PC-3 (cell line): ENCODE results near the gene NLGN1. TPM values are rescaled to one million over a fixed set of nuclear protein-coding genes. Genes with fewer than 3 reads are reported as not detected.
A peak's percentile ranks its signal among the peaks of the same experiment; 100 is the strongest.

Source experiments
- ATAC-seq: fragments of 200-7000 bp; cut with Tn5 transposase; 2 replicates; pipeline ENCODE4 v1.9.1; 2020; ENCODE audit warnings: mild to moderate bottlenecking, moderate library complexity
- BruUV-seq: library from RNA; stranded (reverse); fragments of 400-500 nt; replicated peaks from 2 replicates; lab custom pipeline; 2021; lab: Mats Ljungman, UMichigan
- CTCF ChIA-PET: fragments of 300-600 bp; sonication (Branson Sonifier 250); formaldehyde crosslinking; loops from one replicate; lab custom pipeline; 2022; ENCODE audit warnings: antibody characterized with exemption; lab: Charles Lee
- POLR2A ChIA-PET: fragments of 300-600 bp; sonication (Branson Sonifier 250); formaldehyde crosslinking; loops from one replicate; lab custom pipeline; 2022; ENCODE audit warnings: antibody characterized with exemption; ENCODE audit not compliant: unreplicated experiment; lab: Charles Lee
- DNase-seq: peaks from one replicate; pipeline ENCODE4 v3.0.0-alpha.2; 2015
- H2AFZ ChIP-seq: fragments of 300-600 bp; sonication (generic); 2 replicates; pipeline ENCODE4 v1.6.0; 2016; ENCODE audit warnings: antibody characterized with exemption, low read length
- H3F3A ChIP-seq: fragments of 300-600 bp; sonication (generic); one replicate; pipeline ENCODE4 v1.6.0; 2017; ENCODE audit warnings: antibody characterized with exemption, low read length, control low read depth, mild to moderate bottlenecking; ENCODE audit not compliant: unreplicated experiment
- H3K27ac ChIP-seq: fragments of 300-600 bp; sonication (generic); 2 replicates; pipeline ENCODE4 v1.5.1; 2016; ENCODE audit warnings: mild to moderate bottlenecking, low read length
- H3K27me3 ChIP-seq: fragments of 300-600 bp; sonication (generic); 2 replicates; pipeline ENCODE4 v1.6.1; 2016; ENCODE audit warnings: low read length, mixed read lengths
- H3K36me3 ChIP-seq: fragments of 300-600 bp; sonication (generic); 2 replicates; pipeline ENCODE4 v1.6.1; 2016; ENCODE audit warnings: low read depth, mixed run types, low read length, mixed read lengths
- H3K4me1 ChIP-seq: fragments of 300-600 bp; sonication (generic); 2 replicates; pipeline ENCODE4 v1.5.1; 2016; ENCODE audit warnings: low read length; ENCODE audit not compliant: insufficient read depth
- H3K4me2 ChIP-seq: fragments of 300-600 bp; sonication (generic); 2 replicates; pipeline ENCODE4 v1.6.0; 2016; ENCODE audit warnings: low read length
- H3K4me3 ChIP-seq: fragments of 300-600 bp; sonication (generic); 2 replicates; pipeline ENCODE4 v1.5.1; 2016; ENCODE audit warnings: mild to moderate bottlenecking, low read length, mixed read lengths
- H3K79me2 ChIP-seq: fragments of 300-600 bp; sonication (generic); 2 replicates; pipeline ENCODE4 v1.6.1; 2017; ENCODE audit warnings: low read length, mixed read lengths
- H3K9ac ChIP-seq: fragments of 300-600 bp; sonication (generic); 2 replicates; pipeline ENCODE4 v1.6.0; 2016; ENCODE audit warnings: mild to moderate bottlenecking, low read length
- H3K9me2 ChIP-seq: fragments of 300-600 bp; sonication (generic); replicated peaks from 2 replicates; pipeline ENCODE4 v1.6.1; 2016; ENCODE audit warnings: mixed run types, low read length, mixed read lengths
- H3K9me3 ChIP-seq: fragments of 300-600 bp; sonication (generic); 2 replicates; pipeline ENCODE4 v1.6.1; 2016; ENCODE audit warnings: low read length, mixed read lengths
- H4K20me1 ChIP-seq: fragments of 300-600 bp; sonication (generic); 2 replicates; pipeline ENCODE4 v1.6.1; 2016; ENCODE audit warnings: low read length, mixed read lengths
- EZH2 ChIP-seq: fragments of 300-600 bp; sonication (generic); IDR thresholded peaks from one replicate; pipeline ENCODE4 v1.6.1; 2017; ENCODE audit warnings: antibody characterized with exemption, mild to moderate bottlenecking, low read length; ENCODE audit not compliant: unreplicated experiment
- EZH2phosphoT487 ChIP-seq: fragments of 300-600 bp; sonication (generic); IDR thresholded peaks from 2 replicates; pipeline ENCODE4 v1.6.1; 2018; ENCODE audit warnings: mild to moderate bottlenecking, antibody characterized with exemption, low read length, borderline replicate concordance
- intact Hi-C: fragments of 100-400 bp; cut with micrococcal nuclease; formaldehyde crosslinking; loops from 2 replicates; pipeline ENCODE4 v1.9.0; 2023
- total RNA-seq: library from RNA; depleted of rRNA; stranded (reverse); fragments of >200 nt; gene quantifications from 2 replicates; pipeline ENCODE4 v1.2.3, GENCODE V29; 2014
- TF ChIP-seq, protein P1 (sequence below): fragments of 300-600 bp; sonication (generic); conservative IDR thresholded peaks from 2 replicates; pipeline ENCODE4 v1.5.1; 2017; ENCODE audit warnings: antibody characterized with exemption, low read depth, mild to moderate bottlenecking, low read length

The NLGN1 gene
- total RNA-seq, 1 experiment from 2014 or later: 0.77 TPM

GRCh38 chr3:173632945-173633344 is 235.4 kb downstream of the NLGN1 start:
- H3K9me2 ChIP-seq: no peaks in the 10 kb centered on the region
- H2AFZ ChIP-seq: no peak overlapping the region
- no TSS peak for BruUV-seq
- intact Hi-C loops: no loop called here
- DNase-seq (no peak), ATAC-seq (no peak)
- ChIA-PET CTCF (no interaction called here), POLR2A (no interaction called here)
- H4K20me1 ChIP-seq: no peaks in the 10 kb centered on the region
- no peak overlapping the region for H3K4me3 ChIP-seq
- H3K36me3 ChIP-seq: no peaks in the 10 kb centered on the region
- TF ChIP-seq EZH2phosphoT487: no peak
- TF ChIP-seq, protein P1, sequence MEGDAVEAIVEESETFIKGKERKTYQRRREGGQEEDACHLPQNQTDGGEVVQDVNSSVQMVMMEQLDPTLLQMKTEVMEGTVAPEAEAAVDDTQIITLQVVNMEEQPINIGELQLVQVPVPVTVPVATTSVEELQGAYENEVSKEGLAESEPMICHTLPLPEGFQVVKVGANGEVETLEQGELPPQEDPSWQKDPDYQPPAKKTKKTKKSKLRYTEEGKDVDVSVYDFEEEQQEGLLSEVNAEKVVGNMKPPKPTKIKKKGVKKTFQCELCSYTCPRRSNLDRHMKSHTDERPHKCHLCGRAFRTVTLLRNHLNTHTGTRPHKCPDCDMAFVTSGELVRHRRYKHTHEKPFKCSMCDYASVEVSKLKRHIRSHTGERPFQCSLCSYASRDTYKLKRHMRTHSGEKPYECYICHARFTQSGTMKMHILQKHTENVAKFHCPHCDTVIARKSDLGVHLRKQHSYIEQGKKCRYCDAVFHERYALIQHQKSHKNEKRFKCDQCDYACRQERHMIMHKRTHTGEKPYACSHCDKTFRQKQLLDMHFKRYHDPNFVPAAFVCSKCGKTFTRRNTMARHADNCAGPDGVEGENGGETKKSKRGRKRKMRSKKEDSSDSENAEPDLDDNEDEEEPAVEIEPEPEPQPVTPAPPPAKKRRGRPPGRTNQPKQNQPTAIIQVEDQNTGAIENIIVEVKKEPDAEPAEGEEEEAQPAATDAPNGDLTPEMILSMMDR: no peak
- TF ChIP-seq EZH2: no peak
- H3K27ac ChIP-seq: no peak overlapping the region
- no peaks in the 10 kb centered on the region for H3K4me1 ChIP-seq
- no peak overlapping the region for H3K4me2 ChIP-seq
- no peaks in the 10 kb centered on the region for H3K9me3 ChIP-seq
- no peaks in the 10 kb centered on the region for H3K79me2 ChIP-seq
- no peaks in the 10 kb centered on the region for H3F3A ChIP-seq
- H3K27me3 ChIP-seq: peaks cover 7% of the 10 kb centered on the region; the same call in 1 of the 2 replicates
- no peak overlapping the region for H3K9ac ChIP-seq

DNA sequence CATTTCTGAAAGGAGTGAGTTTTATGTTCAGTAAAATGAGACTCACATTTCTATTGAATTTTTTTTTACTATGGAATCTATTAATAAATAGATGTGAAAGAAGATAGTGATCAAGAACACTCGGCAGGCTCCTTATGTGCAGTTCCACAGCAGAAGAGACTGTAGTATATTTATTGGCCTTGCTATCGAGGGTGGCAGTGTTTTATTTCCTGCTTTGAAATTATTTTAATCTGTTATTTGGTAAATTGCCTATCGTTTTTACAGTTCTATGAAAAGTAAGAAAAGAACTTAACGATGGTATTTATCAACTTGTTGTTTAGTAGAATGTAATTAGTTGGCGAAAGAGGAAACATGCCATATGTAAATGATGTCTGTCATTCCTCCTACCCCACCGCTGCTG is 238.3 kb downstream of the NLGN1 start:
- TF ChIP-seq, protein P1: peak; percentile 36; the same call in 1 of the 2 replicates
- no peak for TF ChIP-seq EZH2phosphoT487
- Histone ChIP-seq H3K4me2 (no peak overlapping the region), H4K20me1 (no peaks in the 10 kb centered on the region), H3K9ac (no peak overlapping the region), H3K36me3 (no peaks in the 10 kb centered on the region), H3K79me2 (no peaks in the 10 kb centered on the region), H3K27me3 (peaks cover 2% of the 10 kb centered on the region; the same call in 1 of the 2 replicates), H3K4me1 (no peaks in the 10 kb centered on the region), H2AFZ (no peak overlapping the region), H3K4me3 (no peak overlapping the region), H3K9me2 (no peaks in the 10 kb centered on the region), H3F3A (no peaks in the 10 kb centered on the region), H3K27ac (no peak overlapping the region), H3K9me3 (no peaks in the 10 kb centered on the region)
- no TSS peak for BruUV-seq
- ChIA-PET POLR2A (no interaction called here), CTCF (no interaction called here)
- intact Hi-C loops: no loop called here
- ATAC-seq: no peak
- no peak for DNase-seq

DNA sequence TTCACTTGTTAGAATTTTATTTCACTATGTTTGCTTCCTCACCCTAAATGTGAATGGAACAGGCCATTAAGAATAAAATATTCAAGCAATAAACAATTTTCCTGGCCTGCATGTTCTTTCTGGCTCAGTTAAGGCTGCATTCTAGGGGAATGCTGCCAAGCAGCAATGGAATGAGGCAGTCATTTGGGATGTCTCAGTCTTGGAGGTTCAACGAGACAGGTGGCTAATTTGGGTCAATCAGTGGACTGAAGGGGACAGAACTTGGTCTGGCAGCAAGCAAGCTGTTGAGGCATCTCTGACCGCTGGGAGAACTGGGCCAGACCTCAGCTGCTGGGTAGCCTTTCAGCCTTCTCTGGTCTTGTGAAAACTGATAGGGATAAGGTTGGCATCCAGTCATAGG is 241.6 kb downstream of the NLGN1 start:
- TF ChIP-seq EZH2: no peak
- TF ChIP-seq EZH2phosphoT487: no peak
- TF ChIP-seq, protein P1: no peak
- Histone ChIP-seq H3K4me2 (no peak overlapping the region), H3K27ac (no peak overlapping the region), H3K4me3 (no peak overlapping the region), H2AFZ (no peak overlapping the region), H3K9me3 (no peaks in the 10 kb centered on the region), H3K27me3 (no peaks in the 10 kb centered on the region), H3F3A (no peaks in the 10 kb centered on the region), H4K20me1 (no peaks in the 10 kb centered on the region), H3K36me3 (no peaks in the 10 kb centered on the region), H3K4me1 (no peaks in the 10 kb centered on the region), H3K9ac (no peak overlapping the region), H3K9me2 (no peaks in the 10 kb centered on the region), H3K79me2 (no peaks in the 10 kb centered on the region)
- BruUV-seq: no TSS peak
- no peak for ATAC-seq
- DNase-seq: no peak
- POLR2A ChIA-PET: no interaction called here
- intact Hi-C loops: no loop called here
- CTCF ChIA-PET: no interaction called here
